SW480 (cell line): ENCODE results near the gene CPNE4.
"Not testable (repeated sequence)": the region's sequence is repeated elsewhere in the genome, so short reads cannot be mapped to it uniquely, and the experiment has no call there.

ENCODE experiments used
- DNase-seq: peaks from one replicate; pipeline ENCODE4 v3.0.0-alpha.2; 2016; ENCODE audit warnings: low spot score

Gene CPNE4

GRCh38 chr3:131535131-131535530 is 499.7 kb downstream of the CPNE4 start:
- DNase-seq = no peak

DNA sequence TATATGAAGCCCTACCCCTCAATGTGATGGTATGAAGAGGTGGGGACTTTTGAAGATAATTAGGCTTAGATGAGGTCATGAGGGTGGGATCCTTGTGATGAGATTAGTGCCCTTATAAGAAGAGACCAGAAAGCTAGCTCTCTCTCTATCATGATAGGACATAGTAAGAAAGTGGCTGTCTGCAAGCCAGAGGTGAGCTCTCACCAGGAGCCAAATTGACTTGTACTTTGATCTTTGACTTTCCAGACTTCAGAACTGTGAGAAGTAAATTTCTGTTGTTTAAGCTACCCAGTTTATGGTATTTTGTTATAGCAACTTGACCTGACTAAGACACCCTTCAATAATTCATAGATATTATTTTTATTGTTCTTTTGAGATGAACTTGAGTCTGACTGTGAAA is 502.2 kb downstream of the CPNE4 start:
- no peak for DNase-seq

DNA sequence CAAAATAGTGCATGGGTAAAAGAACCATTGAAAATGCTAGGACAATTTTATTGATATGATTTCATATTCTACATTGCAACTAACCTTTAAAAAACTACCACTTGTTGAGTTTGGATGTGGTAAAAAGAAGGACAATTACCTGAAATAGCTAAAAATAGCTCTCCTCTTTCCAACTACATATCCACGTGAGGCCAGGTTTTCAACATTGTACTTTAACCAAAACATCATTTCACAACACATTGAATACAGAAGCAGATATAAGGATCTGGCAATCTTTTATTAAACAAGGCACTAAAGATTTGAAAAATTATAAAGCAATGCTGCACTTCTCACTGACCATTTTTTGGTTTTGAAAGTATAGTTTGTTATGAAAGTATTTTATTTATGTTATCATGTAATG is 504.0 kb downstream of the CPNE4 start:
- DNase-seq = no peak

DNA sequence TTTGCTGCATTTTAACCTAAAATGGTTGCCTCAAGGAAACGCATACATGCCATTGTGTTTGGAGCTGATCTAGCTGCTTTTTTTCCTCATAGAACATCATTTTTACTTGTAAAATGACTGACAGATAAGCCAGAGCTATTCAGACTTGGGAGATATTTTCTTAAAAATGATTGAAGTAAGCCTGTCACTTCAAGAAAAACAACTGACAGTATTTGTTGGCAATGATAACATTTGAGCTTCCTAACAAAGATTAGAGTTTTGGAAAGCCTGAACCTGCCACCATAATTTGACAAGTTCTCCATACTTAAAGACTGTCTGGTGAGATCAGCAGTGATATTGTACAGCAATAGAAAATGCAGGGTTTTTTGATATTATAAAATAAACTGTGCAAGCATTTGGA is 504.4 kb downstream of the CPNE4 start:
- DNase-seq = no peak

- no peak for DNase-seq
Observed at GRCh38 chr3:131526801-131527347, 507.9 kb downstream of the CPNE4 start.

DNA sequence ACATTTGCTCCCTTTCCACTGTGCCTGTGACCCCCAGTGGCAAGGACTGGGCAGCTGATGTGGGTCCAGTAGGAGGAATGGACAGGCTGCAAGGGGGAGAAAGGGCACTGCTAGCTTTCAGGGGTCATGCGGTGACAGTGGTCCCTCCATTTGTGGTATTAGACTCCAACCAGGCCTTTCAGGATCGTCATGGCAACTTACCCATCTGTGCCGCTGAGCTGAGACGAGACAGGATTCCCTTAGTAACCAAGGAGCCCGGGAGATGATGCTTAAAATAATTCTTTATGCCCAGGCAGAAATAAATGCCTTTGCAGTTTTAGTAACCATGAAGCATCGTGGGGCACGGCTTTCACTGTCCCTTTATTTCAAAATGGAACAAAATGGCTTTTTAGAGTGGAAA is 516.1 kb downstream of the CPNE4 start:
- DNase-seq = no peak

DNA sequence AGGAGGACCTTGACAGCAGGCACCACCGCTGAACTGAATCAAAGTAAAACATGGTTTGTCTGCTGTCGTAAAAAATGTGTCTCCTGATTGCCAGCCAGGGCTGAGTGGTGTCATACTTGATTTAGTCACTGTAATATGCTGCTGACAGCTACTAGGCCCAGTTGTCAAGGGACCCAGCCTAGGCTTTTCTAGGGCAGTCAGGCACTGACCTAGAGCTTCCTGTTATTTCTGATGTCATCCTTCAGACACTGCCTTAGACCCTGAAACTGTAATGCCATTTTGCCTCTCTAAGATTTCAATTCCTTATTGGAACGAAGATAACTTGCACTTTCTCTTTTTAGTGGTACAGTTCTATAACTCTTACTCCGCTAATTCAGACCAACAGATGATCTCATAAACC is 529.4 kb downstream of the CPNE4 start:
- DNase-seq = no peak

GRCh38 chr3:131503320-131503635 is 531.5 kb downstream of the CPNE4 start:
- no peak for DNase-seq

DNA sequence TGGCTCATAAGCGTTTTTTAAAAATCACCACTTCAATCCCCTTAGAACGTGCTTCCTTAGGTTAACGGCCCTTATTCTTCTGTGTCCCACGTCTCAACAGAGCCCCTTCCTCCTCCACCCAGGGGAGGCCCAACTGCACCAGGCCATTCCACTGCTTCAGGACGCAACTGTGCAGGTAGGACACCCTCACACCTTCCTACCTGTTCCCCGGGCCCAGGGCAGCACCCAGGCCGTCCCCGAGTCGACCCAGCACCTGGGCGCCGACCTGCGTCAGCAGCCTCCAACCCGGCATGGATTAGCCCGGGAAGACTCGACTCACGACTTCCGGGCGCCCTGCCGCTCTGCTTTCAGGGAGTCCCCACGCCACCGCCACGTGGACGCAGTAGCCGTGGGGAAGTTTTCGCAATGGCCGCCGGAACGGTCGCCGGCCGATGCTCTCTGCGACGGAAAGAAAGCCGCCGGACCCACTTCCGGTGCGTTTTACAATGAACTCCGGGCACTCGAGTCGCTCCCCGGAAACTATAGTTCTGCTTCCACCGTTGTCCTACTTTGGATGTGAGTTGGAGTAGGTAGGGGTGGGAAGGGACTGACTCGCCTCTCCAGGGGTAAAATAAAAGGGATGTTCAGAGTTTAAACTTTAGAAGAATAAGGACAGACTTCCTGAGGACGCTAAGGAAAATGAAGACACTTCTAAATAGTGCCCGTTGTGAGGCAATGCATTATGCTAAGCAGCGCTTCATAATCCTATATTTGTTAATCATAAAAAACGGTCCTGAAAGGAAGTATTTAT is 532.1 kb downstream of the CPNE4 start, which contains the start of gene MRPL3:
Gene MRPL3, minus strand, starts transcription at position 442 of the 790 bp plus-strand sequence. Its CDS starts 150 bp downstream, at position 292.
- peak; percentile 86 for DNase-seq

- DNase-seq = no peak
Observed at GRCh38 chr3:131501949-131502348, 532.9 kb downstream of the CPNE4 start.

- DNase-seq = peak; percentile 2
Observed at GRCh38 chr3:131494706-131495105, 540.1 kb downstream of the CPNE4 start.

DNA sequence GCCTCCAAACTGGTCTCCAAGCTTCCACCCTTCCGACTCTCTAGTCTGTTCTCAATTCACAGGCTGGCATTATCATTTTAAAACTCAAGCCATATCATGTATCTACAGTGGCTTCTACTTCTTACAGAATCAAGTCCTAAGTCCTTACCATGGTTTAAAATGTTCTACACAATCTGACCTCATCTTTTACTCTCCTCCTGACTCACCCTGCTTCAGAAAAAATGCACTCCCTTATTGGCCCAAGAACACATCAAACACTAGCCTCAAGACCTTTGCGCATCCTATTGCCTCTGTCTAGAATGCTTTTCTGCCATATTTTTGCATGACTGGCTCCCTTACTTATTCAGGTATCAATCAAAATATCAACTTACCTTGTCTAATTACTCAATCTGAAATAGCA is 543.0 kb downstream of the CPNE4 start:
- no peak for DNase-seq

DNA sequence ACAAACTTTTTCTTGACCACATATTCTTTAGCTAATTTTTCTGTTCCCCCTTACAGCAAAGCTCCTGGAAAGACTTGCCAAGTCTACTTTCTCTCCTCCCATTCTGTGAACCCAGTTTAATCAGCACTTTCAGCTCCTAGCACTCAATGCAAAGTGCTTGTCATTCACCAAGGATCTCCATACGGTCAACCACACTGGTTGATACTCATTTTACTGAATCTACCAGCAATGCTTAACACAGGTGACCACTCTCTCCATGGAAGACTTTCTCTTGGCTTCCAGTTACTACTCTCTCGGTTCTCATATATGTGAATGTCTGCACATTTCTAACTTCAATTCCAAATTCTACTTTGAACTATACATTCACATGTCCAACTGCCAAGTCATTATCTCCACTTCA is 543.7 kb downstream of the CPNE4 start:
- no peak for DNase-seq

GRCh38 chr3:131486545-131486944 is 548.3 kb downstream of the CPNE4 start:
- DNase-seq = not testable (repeated sequence)

DNA sequence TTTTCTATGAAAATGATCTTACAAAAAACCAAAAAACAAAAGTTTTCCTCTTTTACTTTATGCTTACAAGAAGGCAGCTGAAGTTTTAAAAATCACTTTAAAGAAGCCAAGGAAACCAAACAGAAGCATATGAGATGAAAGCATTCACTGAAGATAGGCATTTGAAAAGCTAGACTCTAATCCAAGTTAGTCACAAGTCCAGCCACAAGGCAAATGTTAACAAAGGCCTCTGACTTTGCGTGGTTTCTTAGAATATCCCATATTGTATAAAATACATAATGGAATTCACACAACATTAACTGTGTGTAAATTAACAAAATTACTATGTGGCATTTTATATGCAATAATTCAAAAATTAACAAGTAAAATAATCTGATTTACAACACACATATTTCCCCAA is 549.7 kb downstream of the CPNE4 start:
- no peak for DNase-seq

- DNase-seq = no peak
Observed at GRCh38 chr3:131484496-131485111, 550.2 kb downstream of the CPNE4 start.
